Endometrium (tissue), 2 donors: ENCODE results near the gene TAMM41.
A peak's percentile ranks its signal among the peaks of the same experiment; 100 is the strongest.
"Not testable (repeated sequence)": the region's sequence is repeated elsewhere in the genome, so short reads cannot be mapped to it uniquely, and the experiment has no call there.

Source experiments
- FAIRE-seq: peaks from 2 replicates; lab custom pipeline; 2012; peaks lifted over from hg19 to GRCh38; lab: Jason Lieb, UNC
- donor health status: control.
- donor health status: control.

The TAMM41 gene

DNA sequence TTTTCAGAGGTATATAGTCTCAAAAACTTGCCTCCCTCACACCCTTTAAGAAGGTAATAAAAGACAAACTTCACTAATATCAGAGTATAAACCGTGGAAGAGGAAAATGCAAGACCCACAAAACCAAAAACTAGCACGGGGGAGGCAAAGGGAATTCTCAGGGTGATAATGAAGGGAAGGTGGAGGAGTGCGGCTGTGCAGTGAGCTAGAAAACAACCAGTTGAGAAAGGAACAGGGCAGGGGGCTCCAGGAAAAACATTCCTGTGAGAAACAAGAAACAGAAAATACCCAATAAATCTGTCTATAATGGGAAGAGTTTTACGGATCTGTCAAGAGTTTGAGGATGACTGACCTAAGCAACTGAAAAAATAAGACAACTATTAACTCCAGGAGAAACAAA, 31.6 kb downstream of the TAMM41 start:
- no peak for FAIRE-seq

DNA sequence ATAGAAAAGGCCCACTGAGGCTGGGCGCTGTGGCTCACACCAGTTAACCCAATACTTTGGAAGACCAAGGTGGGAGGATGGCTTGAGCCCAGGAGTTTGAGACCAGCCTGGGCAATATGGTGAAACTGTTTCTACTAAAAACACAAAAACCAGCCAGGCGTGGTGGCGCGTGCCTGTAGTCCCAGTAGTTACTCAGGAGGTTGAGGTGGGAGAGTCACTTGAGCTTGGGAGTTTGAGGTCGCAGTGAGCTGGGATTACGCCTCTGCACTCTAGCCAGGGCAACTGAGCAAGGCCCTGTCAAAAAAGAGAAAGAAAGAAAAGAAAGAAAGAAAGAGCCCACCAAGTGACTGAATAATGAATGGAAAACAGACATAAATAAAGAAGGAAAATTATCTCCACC, 32.0 kb downstream of the TAMM41 start:
- FAIRE-seq, result no peak

DNA sequence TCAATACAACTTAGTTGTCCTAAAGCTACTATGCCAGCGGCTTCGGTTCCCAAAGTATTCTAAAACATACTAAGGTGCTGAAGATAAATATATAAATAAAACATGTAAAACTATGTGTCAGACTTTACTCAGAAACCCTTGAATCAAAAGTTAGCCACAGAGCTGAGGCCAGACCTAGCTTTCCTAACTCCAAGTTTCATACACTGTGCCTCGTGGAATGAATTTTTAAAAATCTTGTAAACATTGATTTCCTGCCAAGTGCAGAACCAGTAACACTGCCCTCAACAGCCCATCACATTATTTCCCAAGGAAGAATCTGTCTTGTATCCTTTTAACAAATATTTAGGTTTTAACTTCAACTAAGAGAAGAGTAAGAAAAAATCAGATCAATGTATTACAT, 36.4 kb downstream of the TAMM41 start:
- FAIRE-seq, result no peak

DNA sequence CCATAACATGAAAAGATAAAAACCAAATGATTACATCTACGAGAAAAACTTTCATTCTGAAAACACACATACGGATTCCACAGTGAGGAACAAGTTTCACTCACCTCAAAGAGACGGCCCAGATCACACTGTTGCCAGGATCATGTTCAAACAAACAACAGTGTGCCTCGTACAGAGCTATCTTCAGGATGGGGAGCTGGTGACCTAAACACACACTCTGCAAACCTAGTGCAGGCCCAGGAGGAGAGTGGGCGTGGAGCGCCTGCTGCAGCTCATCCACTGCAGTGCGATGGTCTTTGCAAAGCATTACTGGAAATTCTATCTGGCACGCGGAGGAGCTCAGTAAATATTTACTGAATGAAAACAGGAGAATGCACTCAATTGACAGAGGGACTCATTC, 38.5 kb downstream of the TAMM41 start:
- FAIRE-seq, result no peak

DNA sequence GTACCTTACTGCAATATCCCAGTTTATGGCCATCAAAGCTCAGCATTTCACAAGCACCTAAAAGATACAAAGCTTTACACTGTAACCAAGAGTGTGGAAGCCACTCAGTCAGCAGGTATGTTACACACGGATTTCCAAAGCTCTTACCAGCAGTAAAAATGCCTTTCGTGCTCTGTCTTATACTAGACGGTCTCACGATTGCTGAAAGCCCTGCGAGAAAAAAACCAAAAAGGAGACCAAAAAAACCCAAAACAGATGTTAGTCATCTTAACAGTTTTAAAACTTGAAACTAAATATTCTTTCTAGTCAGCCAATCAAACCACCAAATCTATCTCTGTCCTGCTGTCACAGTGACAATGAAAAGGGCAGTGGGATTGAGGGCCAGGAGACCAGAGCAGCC, 39.0 kb downstream of the TAMM41 start:
- FAIRE-seq, result no peak

DNA sequence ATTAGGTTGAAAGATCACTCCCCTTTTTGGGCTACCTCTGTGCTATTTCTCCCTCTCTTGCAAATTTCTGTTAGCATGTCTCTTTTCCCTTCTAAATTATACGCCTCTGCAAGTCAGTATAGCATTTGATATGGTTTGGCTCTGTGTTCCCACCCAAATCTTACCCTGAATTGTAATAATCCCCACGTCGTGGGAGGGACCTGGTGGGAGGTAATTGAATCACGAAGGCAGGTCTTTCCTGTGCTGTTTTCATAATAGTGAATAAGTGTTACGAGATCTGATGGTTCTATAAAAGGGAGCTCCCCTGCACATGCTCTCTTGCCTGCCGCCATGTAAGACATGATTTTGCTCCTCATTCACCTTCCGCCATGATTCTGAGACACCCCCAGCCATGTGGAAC, 41.0 kb downstream of the TAMM41 start:
- FAIRE-seq, result no peak

DNA sequence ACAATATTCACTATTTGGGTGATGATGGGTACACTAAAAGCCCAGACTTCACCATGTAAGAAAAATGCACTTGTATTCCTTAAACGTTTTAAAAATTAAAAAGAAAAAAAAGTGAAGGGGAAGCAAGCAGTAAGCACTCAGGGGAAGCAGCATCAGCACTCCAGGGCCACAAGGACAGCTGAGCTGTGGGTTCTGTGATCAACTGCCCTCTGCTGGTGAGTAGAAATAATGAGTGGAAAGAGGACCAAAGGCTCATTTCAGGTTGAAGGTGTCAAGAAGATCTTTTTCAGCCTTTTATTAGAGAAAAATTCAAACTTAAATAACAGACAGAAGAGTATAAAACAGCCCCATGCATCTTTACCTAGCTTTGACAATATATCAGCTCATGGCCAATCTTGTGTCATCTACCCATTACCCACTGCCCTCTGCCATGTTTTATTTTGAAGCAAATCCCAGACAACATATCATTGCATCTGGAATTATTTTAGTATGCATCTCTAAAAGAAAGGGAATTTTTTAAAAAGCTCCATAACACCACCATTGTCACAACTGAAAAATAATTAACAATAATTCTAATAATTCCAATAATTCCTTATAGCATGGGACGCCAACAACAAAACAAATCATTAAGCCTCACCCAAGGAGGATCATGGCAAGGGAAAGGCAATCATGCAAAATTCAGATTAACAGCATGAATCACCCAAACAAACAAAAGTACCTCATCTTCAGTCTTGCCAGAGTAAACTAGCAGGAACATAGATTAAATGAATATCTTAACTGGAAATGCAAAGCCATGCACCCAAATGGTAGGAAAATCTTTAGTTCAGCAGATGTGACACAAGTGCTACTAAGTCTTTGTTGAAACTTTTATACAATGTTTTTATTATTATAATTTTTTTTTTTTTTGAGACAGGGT, 42.5 kb downstream of the TAMM41 start:
- peak; percentile 72 for FAIRE-seq

DNA sequence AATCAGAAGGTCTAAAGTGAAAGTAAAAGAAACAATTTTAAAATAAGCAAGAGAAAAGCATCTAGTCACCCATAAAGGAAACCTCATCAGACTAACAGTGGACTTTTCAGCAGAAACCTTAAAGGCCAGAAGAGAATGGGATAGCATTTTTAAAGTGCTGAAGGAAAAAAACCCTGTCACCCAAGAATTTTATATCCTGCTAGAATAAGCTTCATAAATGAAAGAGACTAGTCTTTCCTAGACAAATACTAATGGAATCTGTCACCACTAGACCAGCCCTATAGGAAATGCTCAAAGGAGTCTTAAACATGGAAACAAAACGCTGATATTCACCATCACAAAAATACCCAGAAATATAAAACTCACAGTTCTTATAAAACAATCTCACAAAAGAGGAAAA, 46.9 kb downstream of the TAMM41 start:
- FAIRE-seq, result no peak

DNA sequence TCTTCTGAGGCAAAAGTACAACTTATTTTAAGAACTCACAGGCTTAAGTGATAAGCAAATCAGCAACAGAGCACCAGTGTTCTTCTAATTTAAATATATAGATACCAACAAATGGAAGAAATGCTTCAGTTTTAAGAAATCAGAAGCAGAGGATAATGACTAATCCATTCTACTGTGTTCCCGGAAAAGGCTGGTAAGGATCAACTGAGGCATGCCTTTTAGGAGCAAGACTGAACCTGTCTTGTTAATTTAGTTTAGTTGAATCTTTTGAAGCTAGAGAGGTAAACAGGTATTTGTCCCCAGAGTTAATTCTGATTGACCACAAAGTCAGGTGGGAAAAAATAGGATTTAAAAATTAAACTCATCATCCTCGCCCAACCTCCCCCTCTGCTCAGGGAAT, 51.8 kb downstream of the TAMM41 start:
- FAIRE-seq, result no peak

DNA sequence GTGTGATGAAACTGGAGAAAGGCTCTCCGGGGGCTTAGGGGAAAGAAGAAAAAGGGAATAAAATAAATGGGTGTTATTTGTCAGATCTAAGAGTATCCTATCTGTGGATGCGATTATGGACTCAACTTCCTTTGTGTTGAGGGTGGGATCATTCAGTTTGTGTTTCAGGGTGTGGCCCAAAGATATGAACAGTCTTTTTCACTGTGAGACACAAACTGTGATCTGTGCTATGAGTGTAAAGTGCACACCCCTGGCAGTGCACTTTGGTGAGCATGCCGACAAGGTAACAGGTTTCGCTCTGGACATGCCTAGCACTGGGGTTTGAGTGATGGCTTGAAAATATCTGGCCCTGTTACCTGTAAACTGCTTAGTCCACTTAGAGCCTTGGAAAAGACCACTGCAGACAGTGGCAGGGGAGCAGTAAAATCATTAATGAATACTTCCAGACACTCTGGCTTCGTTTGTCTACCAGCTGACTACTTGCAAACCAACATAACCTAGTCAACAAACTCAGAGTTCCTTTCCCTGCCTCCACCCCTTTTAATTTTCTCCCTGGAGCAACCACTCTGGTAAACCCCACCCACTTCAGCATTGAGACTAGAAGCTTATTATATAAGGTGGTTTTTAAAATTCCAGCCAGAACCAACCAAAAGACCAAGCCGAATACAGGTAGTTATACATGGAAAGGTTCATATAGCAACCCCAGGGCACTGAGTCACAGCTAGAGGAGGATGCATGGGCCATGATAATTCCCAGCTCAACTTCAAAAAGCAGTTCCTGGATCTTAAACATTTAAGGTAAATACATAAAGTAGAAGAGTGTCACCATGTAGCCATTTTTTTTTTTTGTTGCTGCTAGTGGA, 55.1 kb downstream of the TAMM41 start:
- no peak for FAIRE-seq

DNA sequence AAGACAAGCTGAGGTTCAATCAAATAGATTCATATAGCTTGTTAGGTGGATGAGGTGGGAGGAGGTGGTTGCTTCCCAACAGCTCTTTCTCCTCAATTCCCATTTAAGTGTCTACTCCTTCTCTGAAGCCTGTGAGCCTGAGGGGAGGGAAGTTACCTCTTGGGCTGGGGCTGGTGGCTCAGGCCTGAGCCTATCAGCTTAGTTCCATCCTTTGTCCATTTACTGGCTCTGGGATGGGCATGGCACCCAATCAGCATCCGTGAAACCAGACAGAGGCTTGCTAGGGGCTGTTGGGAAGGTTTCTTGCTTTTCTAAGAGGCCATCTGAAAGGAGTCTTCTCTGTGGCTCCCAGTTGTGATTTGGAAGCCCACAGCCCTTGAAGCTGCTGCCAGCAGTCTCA, 57.3 kb downstream of the TAMM41 start:
- FAIRE-seq, result no peak

DNA sequence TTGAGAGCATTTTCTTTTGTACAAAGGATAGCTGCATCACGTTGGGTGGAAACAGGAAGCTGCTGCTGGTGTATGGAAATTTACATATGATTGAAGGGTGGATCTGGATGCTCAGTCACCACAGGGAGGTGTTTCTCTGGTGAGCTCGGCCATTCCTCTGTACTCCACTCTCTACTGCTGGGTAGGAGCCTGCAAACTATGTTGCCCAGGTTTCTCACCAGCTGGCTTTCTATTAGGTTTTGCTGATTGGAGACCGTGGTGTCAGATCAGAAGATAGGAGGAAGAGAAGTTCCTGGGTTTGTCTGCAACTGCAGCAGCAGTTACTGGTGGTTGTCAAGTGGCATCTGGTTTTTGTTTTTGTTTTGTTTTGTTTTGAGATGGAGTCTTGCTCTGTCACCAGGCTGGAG, 61.7 kb downstream of the TAMM41 start:
- no peak for FAIRE-seq

DNA sequence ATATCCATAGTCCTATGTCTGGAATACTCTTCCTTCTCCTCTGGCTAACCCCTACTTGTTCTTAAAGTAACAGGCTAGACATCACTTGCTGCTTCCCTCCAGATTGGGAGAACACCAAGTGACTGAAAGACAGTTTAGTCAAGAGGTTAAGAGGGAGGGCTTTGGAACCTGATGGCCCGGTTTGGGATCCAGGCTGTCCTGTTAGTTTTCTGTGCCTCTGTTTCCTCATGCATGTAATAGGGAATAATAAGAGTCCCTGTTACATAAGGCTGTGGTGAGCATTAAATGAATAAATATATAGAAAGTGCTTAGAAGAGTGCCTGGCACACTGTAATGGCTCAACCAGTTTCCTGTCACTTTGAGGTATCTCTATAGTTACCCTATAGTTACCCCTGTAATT, 66.3 kb downstream of the TAMM41 start:
- no peak for FAIRE-seq

DNA sequence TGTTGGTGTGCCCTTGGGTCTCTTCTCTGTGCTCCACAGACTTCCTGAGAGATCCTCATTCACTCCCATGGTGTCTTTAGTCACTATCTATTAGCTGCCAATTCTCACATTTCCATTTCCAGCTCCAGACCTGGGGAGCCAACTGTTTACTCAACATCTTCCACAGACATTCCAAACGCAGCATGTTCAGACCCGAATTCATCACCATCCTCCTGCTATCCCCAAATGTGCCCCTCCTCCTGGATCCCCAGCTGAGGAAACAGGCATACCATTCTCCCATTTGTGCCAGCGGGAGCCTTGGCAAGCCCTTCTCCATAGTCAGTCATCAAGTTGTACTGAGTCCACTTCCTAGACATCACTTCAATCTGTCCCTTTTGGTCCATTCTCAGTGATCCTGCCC, 67.1 kb downstream of the TAMM41 start:
- FAIRE-seq, result no peak

DNA sequence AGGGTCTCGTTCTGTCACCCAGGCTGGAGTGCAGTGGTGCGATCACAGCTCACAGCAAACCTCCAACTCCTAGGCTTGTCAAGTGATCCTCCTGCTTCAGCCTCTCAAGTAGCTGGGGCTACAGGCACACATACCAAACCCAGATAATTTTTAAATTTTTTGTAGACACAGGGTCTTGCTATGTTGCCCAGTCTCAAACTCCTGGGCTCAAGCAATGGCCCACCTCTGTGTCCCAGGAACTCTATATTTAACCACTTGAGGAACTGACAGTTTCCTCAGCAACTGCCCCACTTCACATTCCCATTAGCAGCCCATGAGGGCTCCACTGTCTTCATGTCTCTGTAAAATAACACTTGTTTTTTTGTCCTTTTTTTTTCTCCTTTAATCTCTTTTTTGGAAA, 68.4 kb downstream of the TAMM41 start:
- FAIRE-seq, result no peak

DNA sequence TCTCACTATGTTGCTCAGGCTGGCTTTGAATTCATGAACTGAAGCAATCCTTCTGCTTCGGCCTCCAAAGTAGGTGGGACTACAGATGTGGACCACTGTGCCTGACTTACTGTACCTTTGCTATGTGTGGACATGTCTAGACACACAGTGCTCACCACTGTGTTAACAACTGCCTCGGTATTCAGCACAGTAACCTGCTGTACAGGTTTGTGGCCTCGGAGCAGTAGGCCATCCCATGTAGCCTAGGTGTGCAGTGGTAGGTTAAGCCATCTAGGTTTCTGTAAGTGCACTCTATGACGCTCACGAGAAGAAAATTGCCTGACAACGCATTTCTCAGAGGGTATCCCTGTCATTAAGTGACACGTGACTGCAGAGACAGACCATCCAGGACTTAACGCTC, 70.3 kb downstream of the TAMM41 start:
- FAIRE-seq, result no peak

DNA sequence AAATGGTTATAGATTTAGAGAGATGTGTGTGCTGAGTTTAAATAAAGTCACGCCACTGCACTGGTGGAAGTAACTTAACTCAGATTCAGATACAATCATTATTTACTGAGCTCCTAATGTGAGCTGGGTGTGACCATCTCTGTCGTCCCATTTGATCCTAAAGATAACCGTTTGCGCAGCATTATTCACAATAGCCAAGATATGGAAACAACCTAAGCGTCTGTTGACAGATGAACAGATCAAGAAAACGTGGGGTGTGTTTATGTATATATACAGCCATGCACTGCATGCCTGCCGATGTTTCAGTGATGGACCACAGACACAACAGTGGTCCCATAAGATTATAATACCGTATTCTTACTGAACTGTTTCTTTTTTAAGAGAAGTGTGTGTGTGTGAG, 71.2 kb downstream of the TAMM41 start:
- no peak for FAIRE-seq

DNA sequence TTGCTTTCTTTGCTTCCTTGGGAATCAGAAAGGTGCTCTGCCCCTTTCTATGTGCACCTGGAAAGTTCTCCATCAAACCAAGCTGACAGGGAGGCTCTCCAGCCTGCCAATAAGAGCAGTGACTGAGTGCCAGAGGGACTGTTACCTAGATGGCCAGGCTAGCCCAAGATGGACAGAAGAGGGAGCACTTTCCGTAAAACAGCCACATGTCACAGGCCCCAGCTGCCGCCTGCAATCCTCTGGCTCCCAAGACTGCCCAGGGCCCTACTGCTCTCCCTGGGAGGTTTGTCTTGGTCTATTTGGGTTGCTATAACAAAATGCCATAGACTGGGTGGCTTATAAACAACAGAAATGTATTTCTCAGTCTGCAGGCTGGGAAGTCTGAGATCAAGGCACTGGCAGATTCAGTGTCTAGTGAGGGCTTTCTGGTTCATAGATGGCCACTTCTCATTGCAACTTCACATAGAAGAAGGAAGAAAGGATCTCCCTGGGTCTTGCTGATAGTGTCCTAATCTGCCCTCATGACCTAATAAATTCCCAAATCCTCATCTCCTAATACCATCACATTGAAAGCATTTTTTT, 72.3 kb downstream of the TAMM41 start:
- no peak for FAIRE-seq

DNA sequence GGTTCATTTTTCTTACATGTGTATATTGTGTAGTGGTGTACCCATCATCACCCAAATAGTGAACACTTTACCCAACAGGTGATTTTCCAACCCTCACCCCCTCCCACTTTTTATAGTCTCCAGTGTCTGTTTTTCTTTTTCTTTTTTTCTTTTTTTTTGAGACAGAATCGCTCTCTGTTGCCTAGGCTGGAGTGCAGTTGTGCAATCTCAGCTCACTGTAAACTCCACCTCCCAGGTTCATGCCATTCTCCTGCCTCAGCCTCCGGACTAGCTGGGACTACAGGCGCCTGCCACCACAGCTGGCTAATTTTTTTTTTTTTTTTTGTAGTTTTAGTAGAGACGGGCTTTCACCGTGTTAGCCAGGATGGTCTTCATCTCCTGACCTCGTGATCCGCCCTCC, 74.8 kb downstream of the TAMM41 start:
- not testable (repeated sequence) for FAIRE-seq

DNA sequence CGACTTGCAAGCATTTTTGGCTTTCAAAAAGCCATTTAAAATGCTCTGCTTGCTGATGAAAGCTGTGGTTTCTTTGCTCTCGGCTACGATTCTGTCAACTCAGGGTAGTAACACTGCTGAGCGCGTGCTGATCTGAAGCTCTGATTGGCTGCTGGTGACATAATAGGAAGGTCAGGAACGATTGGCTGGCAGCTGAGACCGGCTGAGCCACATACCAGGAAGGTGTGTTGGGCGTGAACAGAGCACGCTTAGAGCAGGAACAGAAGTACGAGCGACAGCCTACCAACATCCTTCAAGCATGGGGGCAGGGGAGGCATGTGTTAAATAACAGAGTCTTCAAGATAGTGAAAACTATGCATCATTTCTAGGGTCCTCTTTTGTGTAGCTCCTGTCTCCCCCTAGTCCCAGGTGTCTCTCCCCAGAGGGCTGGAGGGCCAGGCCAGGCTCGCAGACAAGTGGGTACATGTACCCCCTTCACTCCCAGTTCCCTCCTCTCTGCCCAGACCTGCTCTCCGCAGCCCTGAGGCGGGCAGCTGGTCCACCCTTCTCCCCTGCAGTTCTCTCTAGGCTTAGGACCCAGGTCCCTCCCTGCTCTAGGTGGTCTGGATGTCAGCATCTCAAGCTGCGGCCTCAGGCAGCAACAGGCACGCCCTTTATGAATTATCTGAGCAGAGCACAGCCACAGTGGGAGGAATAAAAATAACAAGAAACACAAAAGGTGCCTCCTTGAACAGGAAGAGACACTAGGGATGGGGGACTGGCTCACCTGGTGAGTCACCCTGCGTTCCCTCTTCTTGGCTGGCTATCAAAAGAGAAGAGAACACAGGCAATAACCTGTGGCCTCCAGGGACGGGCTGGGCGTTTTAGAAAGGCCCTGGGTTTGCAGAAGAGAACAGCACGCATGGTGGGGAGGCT, 76.0 kb downstream of the TAMM41 start:
- FAIRE-seq, result no peak

DNA sequence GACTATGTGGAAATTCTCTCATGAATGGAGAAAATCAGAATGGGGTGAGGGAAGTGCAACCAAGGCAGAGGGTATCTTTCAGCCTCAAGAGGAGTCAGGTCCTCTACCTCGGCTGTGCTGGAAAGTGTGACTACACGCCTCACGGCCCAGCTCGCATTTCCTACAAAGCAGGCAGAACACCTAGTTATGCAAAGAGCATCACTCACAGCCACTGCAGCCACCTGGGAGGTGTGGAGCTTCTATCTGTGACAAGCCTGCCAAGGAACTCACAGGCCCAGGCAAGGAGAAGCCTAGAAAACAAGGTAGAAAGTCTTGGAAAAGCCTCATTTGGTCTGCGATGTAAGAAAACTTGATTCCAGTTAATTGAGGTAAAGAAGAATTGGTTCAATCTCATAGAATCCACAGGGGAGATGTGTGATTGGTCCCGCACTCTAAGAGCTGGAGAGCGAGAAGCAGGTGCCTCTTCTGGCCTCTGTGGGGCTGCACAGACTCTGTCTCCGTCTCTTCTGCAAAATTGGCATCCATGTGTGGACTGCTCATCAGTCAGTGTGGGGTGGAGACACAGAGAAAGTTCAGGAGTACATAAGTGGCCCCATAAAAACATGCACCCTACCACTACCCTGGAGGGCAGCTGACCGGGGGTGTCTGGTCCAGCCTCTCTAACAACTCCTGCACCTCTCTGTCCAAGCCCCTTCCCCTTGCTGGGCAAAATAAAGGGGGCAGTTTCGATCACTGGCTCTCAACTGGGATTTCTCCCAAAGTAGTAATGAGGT, 76.8 kb downstream of the TAMM41 start:
- FAIRE-seq, result no peak
